ENCODE results near the gene PRAMEF2.
"Not testable (repeated sequence)": the region's sequence is repeated elsewhere in the genome, so short reads cannot be mapped to it uniquely, and the experiment has no call there.

Gene PRAMEF2, protein sequence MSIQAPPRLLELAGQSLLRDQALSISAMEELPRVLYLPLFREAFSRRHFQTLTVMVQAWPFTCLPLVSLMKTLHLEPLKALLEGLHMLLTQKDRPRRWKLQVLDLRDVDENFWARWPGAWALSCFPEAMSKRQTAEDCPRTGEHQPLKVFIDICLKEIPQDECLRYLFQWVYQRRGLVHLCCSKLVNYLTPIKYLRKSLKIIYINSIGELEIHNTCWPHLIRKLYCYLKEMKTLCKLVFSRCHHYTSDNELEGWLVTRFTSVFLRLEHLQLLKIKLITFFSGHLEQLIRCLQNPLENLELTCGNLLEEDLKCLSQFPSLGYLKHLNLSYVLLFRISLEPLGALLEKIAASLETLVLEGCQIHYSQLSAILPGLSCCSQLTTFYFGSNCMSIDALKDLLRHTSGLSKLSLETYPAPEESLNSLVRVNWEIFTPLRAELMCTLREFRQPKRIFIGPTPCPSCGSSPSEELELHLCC

DNA sequence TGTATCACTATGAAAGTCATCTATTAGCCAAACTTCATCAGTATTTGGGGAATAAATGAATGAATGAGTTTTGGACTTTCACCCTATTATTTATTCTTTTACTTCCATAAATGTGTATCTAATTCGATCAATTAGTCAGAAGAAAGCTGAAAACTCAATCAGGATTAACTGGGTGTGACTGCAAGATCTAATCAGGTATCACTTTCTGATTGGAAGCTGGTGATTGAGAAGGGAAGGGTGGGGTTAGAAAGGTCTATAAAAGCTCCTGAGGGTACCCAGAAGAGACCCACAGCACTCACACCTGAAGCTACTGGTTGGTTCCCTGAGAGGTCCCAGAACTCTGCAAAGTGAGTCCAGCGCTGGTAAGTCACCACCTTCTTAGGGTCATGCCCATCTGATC lies at the start of gene PRAMEF2:
Gene PRAMEF2, plus strand, starts transcription at position 301 of the 400 bp plus-strand sequence. CDS start 1,924 bp downstream, outside the sequence.
- not testable (repeated sequence) for DNase-seq (ENCODE audit: low read depth)

- no peak for DNase-seq (ENCODE audit: low read depth)
Observed at GRCh38 chr1:12809933-12810332, 47.0 kb upstream of the PRAMEF2 start.

- DNase-seq (ENCODE audit: low read depth): no peak
Observed at GRCh38 chr1:12810691-12811408, 46.0 kb upstream of the PRAMEF2 start.

DNA sequence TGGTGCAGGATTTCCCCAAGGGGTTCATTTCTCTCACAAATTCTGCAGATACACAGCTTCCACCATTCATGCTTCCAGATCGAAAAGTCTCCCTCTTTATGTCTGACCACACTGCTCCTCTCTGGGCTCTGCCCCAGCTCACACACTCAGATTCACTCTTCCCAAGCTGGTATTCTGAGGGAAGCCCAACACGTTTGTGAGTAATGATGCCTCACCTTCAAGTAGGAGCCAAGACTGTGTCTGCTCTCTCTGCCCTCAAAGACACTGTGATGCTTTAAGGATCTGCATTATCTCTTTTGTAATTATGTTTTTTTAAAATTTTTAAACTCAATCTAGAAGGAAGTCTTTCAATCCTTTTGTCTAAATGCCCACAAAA lies 45.5 kb upstream of the PRAMEF2 start:
- DNase-seq (ENCODE audit: low read depth): no peak

DNA sequence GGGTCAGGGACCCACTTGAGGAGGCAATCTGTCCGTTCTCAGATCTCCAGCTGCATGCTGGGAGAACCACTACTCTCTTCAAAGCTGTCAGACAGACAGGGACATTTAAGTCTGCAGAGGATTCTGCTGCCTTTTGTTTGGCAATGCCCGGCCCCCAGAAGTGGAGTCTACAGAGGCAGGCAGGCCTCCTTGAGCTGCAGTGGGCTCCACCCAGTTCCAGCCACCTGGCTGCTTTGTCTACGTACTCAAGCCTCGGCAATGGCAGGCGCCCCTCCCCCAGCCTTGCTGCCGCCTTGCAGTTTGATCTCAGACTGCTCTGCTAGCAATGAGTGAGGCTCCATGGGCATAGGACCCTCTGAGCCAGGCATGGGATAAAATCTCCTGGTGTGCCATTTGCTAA lies 37.8 kb upstream of the PRAMEF2 start:
- DNase-seq (ENCODE audit: low read depth): not testable (repeated sequence)

- not testable (repeated sequence) for DNase-seq (ENCODE audit: low read depth)
Observed at GRCh38 chr1:12831310-12831709, 25.6 kb upstream of the PRAMEF2 start, which contains the start of gene PRAMEF11. TSS of gene PRAMEF11 (minus strand) at chr1:12831410. CDS start at chr1:12828789, 2,621 bp downstream.

- DNase-seq (ENCODE audit: low read depth): not testable (repeated sequence)
Observed at GRCh38 chr1:12833251-12833650, 23.6 kb upstream of the PRAMEF2 start.

GRCh38 chr1:12848620-12849019 lies 8.3 kb upstream of the PRAMEF2 start, which contains the start of gene HNRNPCL1:
TSS of gene HNRNPCL1 (minus strand) at chr1:12848720. CDS start at chr1:12848289, 431 bp downstream.
- not testable (repeated sequence) for DNase-seq (ENCODE audit: low read depth)

GRCh38 chr1:12851779-12852178 lies 5.1 kb upstream of the PRAMEF2 start:
- DNase-seq (ENCODE audit: low read depth): no peak

DNA sequence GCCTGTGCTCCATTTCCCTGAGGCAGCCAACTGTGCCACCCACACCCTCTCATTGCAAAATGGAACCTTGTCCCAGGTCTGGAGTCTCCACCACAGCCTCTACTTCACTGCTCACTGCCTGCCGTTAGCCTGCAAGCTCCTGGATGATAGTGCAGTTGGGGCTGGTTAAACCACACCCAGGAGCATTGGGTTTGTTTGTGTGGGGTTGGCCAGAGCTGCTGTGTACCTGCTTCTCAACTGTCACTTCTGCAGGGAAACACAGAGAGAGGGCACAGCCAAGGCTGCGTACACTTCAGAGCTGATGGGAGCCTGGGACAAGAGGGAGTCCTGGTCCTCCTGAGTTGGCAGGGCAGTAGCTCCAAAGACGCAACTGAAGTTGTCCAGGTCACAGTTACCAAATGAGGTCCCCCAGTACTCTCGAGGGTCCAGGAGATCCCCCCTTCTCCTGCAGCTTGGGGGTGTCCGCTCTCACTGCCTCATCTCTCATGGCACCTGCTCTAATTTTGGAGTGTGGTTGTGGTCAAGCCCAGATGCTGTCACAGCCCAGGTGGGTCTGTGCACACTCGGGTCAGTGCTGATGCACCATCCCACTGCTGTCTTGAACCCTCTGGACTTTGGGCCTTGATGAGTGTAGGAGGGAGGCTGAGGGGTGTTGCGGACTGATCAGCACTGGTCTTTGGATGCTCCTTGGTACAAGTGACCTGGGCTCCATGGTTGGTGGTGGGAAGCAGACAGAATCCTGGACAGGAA lies 6.4 kb downstream of the PRAMEF2 start:
- not testable (repeated sequence) for DNase-seq (ENCODE audit: low read depth)

DNA sequence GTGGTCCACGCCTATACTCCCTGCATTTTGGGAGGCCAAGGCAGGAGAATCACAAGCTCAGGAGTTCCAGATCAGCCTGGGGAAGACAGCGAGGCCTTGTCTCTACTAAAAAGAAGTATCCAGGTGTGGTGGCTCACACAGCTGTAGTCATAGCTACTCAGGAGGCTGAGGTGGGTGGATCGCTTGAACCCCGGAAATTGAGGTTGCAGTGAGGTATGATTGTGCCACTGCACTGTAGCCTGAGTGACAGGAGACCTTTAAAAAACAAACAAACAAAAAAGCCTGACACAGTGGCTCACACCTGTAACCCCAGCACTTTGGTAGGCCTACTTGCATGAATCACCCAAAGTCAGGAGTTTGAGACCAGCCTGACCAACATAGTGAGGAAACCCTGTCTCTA lies 21.6 kb downstream of the PRAMEF2 start:
- not testable (repeated sequence) for DNase-seq (ENCODE audit: low read depth)

- DNase-seq (ENCODE audit: low read depth): not testable (repeated sequence)
Observed at GRCh38 chr1:12886101-12886500, 29.2 kb downstream of the PRAMEF2 start, which contains the start of gene PRAMEF4. TSS of gene PRAMEF4 (minus strand) at chr1:12886201. CDS start at chr1:12883394, 2,807 bp downstream.

DNA sequence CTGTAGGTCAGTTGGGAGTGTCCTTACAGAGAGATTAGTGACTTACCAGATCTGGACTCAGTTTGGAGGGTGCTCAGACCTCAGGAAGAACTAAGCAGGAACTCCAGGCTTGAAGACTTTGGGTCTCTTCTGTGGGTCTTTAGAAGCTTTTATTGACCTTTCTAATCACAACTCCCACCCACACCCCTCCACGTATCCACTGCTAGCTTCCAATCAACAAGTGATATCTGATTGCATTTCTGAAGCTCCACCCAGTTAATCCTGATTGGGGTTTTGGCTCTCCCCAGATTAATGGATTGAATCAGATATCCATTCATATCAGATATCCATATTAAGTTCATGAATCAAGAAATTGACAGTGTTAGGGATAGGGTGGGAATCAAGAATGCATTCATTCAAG lies 41.3 kb downstream of the PRAMEF2 start, which contains the start of gene PRAMEF10:
Gene PRAMEF10, minus strand, starts transcription at position 101 of the 400 bp plus-strand sequence. CDS start 2,423 bp downstream, outside the sequence.
- DNase-seq (ENCODE audit: low read depth): not testable (repeated sequence)

GRCh38 chr1:12899186-12899585 lies 42.3 kb downstream of the PRAMEF2 start:
- not testable (repeated sequence) for DNase-seq (ENCODE audit: low read depth)

- DNase-seq (ENCODE audit: low read depth): not testable (repeated sequence)
Observed at GRCh38 chr1:12903793-12904572, 47.1 kb downstream of the PRAMEF2 start.

Measured in GM04504 (cell line).